NCI-H1436 (cell line): ENCODE data around the gene SNRNP48.

Experiments used
- DNase-seq: peaks from one replicate; lab custom pipeline; 2025; lab: John Stamatoyannopoulos, UW

Gene SNRNP48

GRCh38 chr6:7644417-7644816 lies 54.4 kb downstream of the SNRNP48 start:
- no peak for DNase-seq

DNA sequence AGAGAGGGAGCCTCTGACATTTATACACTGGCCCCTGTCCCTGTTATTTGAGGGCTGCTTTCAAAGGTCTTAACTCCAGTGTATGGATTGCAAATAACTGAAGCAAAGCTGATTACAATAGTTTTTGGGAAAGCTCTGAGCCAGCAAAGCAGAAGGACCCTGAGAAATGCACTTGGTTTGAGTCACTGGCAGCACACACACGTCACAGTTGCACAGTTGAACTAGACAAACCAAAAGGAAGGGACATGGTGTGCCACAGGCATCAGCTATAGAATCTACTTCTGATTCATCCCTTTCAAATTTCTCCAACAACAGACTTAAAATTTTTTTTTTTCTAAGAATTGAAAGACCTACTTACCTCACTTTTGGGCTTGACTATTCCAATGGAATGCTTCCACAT lies 56.4 kb downstream of the SNRNP48 start:
- no peak for DNase-seq

- no peak for DNase-seq
Observed at GRCh38 chr6:7647504-7647903, 57.5 kb downstream of the SNRNP48 start.

DNA sequence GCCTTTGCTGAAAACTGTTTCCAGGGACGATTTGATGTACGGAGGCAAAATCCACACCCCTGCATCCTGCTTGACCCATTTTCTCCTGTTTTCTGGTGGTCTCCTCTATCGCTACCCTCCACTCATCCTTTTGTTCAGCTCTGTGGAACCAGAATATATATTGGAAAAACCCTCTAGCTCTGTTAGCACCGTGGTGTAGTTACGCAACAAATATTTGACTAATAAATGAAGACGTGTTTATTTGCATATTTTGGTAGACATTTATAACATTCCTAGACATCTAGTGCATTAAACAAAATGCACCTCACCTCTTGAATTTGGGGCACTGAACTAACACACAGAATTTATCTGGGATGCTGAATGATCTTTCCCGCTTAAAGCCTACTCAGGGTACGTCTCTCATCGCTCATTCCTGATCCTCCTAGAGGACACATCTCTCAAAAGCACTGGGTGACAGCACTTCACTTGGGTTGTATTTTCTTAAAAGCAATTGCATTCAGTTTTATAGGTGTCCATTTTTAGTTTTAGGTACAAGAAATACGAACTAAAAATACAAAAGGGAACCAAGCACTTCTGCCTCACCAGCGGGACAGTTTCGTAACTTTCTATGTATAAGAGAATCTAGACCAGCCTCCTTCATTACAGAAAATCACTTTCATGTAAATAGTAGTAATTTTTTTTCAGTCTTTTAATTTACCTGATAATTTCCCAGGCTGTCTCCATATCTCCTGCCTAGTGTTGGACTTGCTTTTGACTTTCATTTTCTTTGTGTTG lies 59.2 kb downstream of the SNRNP48 start:
- no peak for DNase-seq

DNA sequence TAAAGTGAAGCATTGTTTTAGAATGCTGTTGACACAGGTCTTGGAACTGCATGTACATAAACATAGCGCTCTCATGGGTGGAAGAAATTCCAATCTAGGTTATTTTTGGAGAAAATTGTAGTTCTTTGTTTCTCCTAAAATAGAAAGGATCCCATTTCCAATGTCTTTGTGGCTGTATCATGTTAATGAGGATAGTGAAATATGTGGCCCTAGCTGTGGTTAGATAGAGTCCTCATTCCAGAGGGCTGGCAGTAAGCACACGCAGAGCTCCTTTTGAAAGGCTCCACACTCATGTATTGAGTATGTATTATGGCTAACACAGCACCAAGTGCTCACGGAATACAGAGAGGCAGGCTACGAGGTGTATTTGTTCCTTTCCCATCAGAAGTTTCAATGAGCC lies 60.9 kb downstream of the SNRNP48 start:
- DNase-seq: no peak

GRCh38 chr6:7652957-7653356 lies 63.0 kb downstream of the SNRNP48 start:
- no peak for DNase-seq

DNA sequence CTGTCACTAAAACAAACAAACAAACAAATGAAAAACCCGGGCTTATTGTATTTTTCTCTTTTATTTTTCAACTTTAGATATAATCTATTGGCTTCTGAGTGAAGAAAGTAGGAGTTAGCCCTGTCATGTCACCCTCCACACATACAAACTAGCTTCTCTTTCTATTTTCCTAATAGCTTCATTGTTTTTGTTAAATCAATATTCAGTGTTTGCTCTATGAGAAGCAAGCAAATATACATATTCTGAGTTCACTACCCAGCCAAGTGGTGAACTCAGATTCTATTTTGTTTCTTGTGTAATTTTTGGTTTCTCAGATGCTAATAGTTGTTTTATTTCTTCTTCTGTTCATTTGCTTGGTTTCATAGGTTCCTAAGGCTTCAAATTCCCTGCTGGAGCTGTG lies 66.4 kb downstream of the SNRNP48 start:
- no peak for DNase-seq

DNA sequence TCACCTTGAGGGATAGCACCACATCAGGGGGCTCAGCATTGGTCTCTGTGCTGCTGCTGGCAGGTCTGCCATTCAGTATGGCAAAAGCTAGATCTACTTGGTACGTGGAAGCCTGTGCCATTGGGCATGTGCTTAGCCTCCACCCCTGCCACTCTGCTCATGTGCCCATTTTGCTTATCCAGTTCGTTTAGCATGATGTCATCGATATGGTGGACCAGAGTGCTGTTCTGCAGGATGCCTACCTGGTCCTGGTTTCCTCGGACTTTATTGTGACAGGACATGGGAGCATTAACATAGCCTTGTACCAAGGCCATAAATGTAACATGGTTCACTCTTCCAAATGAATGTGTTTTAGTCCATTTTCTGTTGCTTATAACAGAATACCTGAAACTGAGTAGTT lies 68.5 kb downstream of the SNRNP48 start:
- DNase-seq: no peak

DNA sequence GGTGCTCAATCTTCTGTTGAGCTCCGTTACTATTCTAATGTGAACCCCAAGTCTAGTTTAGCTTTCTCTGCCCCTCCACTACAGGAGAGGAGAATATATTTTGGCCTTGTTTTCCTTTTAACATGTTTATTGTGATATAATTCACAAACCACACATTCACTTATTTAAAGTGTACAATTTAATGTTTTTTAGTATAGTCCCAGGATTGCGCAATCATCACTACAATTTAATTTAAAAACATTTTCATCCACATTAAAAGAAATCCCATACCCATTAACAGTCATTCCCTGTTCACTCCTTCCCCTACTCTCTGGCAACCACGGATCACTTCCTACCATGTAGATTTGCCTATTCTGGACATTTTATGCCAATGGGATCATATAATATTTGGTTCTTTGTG lies 71.4 kb downstream of the SNRNP48 start:
- DNase-seq: no peak
